DMS79 (cell line): ENCODE results near the gene MAST1.
A peak's percentile ranks its signal among the peaks of the same experiment; 100 is the strongest.

ENCODE experiments used
- DNase-seq: peaks from one replicate; lab custom pipeline; 2025; lab: John Stamatoyannopoulos, UW

The MAST1 gene

DNA sequence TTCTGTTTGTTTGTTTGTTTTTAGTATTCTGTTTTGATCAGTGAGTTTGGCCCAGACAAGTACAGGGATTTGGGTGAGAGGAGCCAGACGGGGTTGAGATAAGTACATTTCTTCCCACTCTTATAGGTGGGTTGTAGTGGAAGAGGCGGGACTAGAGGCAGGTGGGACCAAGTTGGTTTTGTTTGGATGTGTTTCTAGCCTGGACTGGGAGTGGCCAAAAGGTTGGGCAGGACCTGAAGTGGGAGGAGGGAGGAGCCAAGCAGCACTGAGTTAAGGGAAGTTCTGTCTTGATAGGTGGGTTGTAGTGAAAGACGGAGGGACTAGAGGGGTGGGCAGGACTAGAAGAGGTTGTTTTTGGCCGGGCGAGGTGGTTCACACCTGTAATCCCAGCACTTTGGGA lies 33.9 kb downstream of the MAST1 start:
- DNase-seq = no peak

DNA sequence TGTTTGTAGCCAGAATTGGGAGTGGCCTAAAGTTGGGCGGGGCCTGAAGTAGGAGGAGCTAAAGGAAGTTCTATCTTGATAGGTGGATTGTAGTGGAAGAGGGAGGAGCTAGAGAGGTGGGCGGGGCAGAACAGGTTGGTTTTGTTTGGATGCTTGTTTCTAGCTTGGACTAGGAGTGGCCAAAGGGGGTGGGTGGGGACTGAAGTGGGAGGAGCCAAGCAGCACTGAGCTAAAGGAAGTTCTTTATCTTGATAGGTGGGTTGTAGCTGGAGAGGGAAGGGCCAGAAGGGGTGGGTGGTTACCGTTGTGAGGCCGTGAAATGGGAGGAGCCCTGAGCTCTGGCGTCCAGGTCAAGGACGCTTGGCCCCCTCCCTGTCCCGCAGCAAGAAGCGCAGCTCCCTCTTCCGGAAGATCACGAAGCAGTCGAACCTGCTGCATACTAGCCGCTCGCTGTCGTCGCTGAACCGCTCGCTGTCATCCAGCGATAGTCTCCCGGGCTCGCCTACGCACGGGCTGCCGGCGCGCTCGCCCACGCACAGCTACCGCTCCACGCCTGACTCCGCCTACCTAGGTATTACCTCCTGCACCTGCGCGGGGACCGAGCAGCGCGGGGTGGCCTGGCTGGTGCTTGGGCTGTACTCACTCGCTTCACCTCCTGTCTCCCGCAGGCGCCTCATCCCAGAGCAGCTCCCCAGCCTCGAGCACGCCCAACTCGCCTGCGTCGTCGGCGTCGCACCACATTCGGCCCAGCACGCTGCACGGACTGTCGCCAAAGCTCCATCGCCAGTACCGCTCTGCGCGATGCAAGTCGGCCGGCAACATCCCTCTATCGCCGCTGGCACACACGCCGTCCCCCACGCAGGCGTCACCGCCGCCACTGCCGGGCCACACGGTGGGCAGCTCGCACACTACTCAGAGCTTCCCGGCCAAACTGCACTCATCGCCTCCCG lies 34.9 kb downstream of the MAST1 start:
- no peak for DNase-seq

DNA sequence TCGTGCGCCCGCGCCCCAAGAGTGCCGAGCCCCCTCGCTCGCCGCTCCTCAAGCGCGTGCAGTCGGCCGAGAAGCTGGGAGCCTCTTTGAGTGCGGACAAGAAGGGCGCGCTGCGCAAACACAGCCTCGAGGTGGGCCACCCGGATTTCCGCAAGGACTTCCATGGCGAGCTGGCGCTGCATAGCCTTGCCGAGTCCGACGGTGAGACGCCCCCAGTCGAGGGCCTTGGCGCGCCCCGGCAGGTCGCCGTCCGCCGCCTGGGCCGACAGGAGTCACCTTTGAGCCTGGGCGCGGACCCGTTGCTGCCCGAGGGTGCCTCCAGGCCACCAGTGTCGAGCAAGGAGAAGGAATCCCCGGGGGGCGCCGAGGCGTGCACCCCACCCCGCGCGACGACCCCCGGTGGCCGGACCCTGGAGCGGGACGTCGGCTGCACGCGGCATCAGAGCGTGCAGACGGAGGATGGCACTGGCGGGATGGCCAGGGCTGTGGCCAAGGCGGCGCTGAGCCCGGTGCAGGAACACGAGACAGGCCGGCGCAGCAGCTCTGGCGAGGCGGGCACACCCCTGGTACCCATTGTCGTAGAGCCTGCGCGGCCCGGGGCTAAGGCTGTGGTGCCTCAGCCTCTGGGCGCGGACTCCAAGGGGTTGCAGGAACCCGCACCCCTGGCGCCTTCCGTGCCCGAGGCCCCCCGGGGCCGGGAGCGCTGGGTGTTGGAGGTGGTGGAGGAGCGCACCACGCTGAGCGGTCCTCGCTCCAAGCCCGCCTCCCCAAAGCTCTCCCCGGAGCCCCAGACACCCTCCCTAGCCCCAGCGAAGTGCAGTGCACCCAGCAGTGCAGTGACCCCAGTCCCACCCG lies 35.8 kb downstream of the MAST1 start:
- DNase-seq = no peak

DNA sequence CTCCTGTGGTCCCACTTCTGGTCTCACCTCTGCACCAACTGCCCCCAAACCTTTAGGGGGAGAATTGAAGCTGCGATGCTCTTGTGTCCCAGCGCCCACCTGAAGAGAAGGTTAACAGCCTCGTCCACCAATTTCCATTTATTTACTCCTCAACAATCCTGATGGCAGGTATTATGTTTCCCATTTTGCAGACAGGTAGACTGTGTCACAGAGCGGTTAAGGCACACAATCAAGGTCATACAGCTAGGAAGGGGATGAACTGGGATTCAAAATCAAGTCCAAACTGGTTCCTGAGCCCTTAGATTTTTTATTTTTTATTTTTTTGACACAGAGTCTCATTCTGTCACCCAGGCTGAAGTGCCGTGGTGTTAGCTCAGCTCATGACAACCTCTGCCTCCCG lies 36.8 kb downstream of the MAST1 start:
- DNase-seq = no peak

DNA sequence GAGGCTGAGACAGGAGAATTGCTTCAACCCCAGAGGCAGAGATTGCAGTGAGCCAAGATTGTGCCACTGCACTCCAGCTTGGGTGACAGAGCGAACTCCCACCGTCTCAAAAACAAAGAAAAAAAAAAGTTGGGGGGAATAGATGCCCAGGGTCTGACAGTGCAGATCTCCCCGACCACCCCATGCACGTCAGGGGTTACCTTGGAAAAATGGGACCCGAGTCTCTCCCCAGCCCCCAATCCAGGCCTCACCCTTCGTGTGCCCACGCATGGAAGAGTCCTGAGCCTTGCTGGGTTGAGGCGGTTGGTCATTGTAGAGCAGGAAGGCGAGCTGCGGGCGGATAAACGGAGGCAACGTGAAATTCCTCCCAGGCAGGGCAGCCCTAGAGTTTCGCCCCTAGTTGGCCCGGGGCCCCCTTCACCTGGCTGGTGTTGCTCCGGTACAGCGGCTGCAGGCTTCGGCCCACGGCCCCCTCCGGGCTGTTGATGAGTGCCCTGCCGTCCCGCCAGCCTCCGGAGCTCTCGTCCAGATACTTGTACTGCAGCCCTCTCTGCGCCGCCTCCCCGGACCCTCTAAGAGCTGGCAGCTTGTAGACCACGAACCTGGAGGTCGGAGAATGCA lies 42.3 kb downstream of the MAST1 start:
- DNase-seq = peak; percentile 20

DNA sequence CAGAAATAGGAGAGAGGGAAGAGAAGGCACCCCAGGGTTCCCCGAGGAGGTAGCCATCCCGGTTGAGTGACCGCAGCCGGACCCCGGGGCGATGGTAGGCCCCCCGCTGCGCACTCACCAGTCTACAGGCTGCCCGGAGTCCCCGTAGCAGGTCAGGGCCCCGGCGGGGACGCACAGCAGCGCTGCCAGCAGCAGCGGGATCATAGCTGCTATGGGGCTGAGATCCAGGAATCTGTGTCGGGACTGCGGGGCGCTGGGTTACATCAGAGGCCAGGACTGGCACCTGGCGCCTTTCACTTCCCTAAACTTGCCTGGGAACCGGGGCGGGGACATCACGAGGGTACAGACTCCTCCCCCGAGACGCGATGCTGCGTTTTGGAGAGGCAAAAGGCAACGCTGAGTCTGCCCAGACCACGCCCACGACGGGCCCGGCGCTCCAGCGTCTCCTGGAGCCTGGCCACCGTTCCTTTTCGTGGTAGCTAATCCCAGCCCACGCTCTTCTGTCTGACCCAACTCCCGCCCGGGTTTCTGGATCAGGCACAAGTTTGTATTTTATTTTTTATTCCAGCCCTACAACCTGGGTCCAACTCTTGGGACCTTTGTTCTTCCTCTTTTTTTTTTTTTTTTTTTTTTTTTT lies 43.0 kb downstream of the MAST1 start, which contains the start of gene DNASE2:
Gene DNASE2 (minus strand): TSS at position 278 of the 637 bp plus-strand sequence. CDS start 74 bp downstream, at position 204.
- peak; percentile 98 for DNase-seq

DNA sequence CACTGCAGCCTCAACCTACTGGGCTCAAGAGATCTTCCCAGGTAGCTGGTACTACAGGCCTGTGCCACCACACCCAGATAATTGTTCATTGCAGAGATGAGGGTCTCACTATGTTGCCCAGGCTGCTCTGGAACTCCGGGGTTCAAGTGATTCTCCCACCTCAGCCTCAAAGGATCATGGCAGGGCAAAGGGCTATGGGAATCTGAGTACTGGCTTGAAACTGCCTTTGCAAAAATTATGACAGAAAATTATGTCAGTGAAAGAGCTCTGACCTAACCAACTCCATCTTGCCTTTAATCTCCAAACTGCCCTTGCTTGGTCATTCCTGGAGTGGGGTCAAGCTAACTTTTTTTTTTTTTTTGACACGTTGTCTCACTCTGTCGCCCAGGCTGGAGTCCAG lies 44.3 kb downstream of the MAST1 start:
- no peak for DNase-seq

DNA sequence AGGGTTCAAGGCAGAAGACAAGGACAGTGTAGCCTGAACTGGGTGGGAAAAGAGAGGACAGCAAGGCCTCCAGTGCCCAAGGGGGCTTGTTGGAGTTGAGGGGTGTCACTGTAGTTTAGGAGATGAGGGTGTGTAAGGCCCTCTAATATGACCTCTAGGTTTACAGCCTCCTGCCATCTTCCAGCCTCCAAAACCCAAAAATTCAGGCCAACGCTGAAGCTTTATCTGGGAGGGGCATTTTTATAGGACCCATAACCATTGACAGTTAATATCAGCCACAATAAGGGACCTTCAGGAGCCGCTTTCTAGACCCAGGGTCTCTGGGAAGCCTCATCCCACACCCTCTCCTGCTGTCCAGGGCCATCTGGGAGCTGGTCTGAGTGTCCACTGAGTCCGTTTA lies 45.9 kb downstream of the MAST1 start:
- no peak for DNase-seq

DNA sequence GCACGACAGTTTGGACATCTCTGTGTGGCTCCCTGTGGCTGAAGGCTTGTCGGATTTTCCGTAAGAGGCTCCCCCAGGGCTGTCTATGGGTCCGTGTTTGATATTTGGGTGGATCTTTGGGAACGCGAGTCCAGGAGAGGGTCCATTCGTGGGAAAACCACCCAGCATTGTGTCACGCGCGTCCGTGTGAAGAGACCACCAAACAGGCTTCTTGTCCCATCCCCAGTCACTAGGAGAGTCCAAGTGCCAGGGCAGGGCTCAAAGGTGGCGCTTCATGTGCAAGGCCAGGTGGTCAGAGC lies 46.3 kb downstream of the MAST1 start:
- DNase-seq = no peak

DNA sequence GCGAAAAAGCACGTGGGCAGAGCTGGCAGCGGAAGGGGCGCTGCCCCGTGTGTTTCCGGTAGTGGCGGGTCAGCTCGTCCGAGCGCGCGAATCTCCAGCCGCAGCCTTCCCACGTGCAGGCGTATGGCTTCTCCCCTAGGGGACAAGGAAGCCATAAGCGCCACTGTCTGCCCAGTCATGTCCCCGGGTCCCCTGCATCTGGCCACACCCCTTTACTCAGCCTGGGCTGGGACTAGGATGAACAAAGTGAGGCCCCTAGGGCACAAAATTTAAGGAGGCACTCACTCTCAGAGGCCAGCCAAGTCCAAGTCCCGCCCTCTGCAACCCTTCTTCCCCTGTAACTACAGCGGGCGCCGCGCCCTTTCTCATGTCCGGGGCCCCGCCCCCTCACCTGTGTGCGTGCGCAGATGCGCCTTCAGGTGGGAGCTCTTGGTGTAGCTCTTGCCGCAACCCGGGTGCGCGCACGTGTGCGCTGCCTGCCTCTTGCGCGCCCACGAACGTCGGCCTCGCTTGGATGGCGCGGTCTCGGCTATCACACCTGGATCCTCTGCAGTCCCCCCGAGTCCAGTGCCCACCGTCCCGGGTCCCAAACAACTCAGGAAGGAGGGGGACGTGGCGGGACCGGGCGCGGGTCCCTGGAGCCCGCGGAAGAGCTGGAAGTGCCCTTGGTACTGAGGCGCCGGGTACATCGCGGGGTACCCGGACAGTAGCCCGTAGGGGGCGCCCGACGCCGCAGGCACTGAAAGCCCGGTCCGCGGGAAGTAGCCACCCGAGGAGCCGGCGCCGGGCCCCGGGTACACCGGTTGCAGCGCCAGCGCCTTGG lies 46.8 kb downstream of the MAST1 start:
- DNase-seq = no peak

DNA sequence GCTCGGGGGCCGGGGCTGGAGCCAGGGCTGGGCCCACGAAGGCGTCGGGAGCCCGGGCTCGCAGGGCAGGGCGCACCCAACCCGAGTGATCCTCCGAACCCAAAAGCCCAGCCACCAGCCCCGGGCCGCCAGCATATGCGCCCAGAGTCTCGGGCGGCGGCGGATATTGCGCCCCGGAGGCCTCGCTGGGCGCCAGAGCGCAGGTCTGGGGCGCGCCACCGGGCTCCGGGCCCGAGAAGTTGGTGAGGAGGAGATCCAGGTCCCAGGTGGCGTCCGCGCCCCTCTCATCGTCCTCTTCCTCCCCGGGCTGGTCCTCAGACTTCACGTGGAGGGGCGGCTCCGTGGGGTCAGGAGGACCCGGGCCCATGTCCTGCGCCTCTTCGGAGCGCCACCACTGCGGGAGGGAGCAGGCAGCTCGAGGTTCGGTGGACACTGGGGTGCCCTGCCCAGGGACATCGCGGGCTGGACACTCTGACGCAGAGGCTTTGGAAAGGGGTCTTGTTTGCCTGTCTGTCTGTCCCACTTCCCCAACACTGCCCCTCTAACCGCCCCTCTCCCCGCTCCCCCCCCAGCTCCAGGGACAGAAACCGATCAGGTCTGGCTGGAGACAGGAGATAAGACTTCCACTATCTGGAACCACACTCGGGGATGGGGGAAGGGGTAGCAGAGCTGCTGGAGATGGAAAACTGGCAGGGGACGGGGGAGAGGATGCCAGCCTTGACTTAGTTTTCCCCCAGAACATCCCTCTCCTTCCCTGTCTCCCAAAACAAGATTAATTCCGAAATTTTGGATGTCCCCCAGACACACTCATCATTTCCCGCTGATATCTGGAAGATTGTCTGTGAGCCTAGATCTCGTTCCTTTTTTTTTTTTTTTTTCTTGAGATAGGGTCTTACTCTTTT lies 47.7 kb downstream of the MAST1 start:
- no peak for DNase-seq

DNA sequence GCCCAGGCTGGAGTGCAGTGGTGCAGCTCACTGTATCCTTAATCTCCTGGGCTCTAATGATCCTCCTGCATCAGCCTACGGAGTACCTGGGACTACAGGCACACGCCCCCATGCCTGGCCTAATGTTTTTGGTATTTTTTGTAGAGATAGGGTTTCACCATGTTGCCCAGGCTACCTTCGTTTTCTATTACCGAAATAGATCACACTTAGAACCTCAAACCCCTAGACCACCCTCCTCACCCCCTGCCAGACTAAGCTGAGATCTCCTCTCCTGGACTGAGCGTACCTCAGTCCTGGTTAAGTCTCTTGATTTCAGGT lies 48.3 kb downstream of the MAST1 start:
- no peak for DNase-seq

DNA sequence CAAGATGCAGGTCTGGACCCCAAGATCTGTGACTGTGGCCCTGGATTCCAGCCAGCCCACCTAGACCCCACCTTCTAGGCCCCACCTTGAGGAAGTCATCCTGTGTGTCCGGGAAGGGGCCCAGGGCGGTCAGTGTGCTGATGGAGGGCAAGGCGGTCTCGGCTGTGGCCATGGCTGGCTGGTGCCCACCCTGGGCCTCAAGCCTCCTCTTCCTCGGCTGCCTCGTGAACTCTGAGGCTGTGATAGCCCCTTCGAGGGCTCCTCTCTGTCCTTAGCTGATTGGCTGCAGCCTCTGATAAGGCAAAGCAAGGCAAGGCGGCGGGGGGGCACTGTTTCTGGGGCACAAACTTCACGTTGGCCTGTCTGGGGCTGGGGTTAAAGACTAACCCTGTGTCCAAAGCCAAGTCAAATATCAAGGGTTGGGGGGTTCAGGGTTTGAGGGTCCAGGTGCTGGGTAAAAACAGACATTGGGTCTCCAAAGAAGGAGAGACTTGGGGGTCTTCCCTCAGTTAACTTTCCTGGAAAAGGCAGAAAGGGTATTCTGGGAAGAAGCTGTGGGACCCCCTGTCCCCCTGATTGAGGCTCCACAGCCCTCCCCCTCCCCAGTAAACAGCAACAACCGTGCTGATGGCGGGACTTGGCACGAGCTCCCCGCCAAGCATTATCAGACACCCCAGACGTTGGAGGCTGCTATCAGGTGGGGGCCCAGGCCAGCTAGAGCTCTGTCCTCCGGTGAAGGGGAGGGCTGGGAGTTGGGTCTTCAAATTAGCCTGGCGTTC lies 48.8 kb downstream of the MAST1 start, which contains the start of gene KLF1:
Gene KLF1 (minus strand): TSS at position 233 of the 779 bp plus-strand sequence. CDS start 61 bp downstream, at position 172.
- no peak for DNase-seq

DNA sequence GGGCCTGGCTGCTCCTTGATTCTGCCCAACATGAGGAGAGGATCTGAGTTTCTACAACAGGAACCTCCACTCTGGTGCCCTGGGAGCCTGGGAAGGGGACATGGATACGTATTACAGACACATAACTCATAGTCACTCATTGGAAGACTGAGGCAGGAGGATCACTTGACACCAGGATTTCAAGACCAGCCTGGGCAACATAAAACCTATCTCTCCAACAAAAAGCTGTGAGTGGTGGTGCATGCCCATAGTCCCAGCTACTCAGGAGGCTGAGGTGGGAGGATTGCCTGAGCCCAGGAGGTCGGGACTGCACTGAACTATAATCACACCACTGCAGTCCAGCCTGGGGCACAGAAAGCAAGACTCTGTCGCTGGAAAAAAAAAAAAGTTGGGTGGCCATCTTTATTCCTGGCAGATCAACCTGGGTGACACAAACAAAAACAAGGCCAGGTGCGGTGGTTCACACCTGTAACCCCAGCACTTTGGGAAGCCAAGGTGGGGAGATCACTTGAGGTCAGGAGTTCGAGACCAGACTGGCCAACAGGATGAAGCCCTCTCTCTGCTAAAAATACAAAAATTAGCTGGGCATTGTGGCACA lies 49.8 kb downstream of the MAST1 start:
- DNase-seq = no peak

DNA sequence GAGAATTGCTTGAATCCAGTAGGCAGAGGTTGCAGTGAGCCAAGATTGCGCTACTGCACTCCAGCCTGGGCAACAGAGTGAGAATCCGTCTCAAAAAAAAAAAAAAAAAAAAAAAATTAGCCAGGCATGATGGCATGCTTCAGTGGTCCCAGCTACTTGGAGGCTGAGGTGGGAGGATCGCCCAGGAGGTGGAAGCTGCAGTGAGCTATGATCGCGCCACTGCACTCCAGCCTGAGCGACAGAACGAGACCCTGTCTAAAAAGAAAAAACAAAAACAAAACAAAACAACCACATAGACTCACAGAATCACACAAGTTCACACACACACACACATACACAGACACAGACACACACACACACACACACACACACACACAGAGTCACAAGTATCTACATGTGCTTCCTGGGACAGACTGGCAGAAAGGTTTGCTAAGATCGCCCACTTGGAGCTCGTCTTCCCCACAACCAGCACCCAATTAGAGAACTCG lies 52.0 kb downstream of the MAST1 start:
- DNase-seq = peak; percentile 68

DNA sequence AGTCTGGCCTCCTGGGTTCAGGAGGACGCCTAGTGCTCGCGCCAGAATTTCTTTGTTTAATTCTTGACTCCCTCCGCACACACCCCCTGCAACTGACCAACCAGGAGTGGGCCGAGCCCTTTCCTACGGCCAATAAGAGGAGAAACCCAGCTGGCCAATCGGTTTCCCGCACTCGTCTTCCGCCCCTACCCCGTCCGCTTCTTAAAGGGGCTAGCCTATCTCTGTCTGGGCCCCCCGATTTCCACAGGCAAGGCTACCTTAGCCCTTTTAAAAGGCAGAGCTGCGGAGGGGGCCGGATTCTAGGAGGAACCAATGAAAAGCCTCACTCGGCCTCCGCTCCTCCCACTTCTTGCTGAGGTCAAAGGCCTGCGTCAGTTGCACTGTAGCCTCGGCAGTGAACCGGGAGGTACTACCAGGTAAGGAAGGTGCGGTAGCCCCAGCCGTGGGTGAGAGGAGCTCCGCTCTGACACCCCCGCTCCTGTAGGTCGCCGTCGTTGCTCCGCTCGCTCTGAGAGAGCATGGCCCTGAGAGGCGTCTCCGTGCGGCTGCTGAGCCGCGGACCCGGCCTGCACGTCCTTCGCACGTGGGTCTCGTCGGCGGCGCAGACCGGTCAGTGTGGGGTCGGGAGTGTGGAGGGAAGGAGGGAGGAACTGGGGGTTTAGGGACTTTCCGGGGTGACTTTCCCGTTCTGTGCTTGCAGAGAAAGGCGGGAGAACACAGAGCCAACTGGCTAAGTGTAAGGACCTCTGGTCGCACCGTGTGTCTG lies 52.7 kb downstream of the MAST1 start, which contains the start of gene GCDH:
Gene GCDH (plus strand): TSS at position 374 of the 766 bp plus-strand sequence. CDS start 145 bp downstream, at position 519.
- peak; percentile 100 for DNase-seq

DNA sequence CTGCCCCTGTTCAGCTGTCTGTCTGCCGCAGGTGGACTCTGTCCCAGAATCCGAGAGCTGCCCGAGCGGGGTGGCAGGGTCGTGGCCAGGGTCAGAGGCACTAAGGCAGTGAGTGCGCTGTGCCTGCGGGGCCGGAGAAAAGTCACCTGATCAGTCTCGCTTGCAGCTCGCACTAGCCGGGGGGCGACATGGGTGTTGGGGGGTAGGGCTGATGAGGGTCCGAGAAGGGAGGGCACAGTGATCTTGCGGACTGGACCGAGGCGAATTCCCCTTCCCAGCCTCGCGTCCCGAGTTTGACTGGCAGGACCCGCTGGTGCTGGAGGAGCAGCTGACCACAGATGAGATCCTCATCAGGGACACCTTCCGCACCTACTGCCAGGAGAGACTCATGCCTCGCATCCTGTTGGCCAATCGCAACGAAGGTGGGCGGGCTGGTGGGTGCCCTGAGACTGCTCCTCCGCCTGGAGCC lies 53.3 kb downstream of the MAST1 start:
- no peak for DNase-seq

DNA sequence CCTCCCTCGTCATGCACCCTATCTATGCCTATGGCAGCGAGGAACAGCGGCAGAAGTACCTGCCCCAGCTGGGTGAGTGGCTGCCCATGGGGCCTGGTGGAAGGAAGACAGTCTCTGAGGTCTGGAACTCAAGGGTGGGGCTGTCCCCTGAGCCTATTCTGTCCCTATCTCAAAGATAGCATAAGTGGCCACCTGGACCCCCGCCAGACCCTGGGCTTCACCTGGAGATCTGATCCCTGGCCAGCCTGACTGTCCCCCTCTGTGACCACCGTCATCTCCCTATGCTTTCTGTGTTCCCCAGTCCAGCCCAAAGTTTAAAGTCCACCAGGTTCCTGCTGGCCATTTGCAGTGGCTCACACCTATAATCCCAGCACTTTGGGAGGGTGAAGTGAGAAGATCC lies 55.3 kb downstream of the MAST1 start:
- DNase-seq = no peak
